GM23338 (cell line): Measurements from ENCODE around the gene WDR76.

Source experiments
- CREB1 ChIP-seq: fragments of 250-450 bp; sonication (Bioruptor Pico); IDR thresholded peaks from 2 replicates; pipeline ENCODE4 v1.5.0; 2020; ENCODE audit warnings: low read depth, mild to moderate bottlenecking, moderate library complexity
- EZH2 ChIP-seq: fragments of 200-600 bp; sonication (generic); IDR thresholded peaks from one replicate; pipeline ENCODE4 v1.8.0; 2017; ENCODE audit warnings: antibody characterized with exemption, mild to moderate bottlenecking, low read depth; ENCODE audit not compliant: unreplicated experiment
- EZH2phosphoT487 ChIP-seq: fragments of 200-600 bp; sonication (generic); IDR thresholded peaks from one replicate; pipeline ENCODE4 v1.8.1; 2018; ENCODE audit warnings: antibody characterized with exemption; ENCODE audit not compliant: unreplicated experiment
- NANOG ChIP-seq: IDR thresholded peaks from 2 replicates; pipeline ENCODE4 v1.6.1; 2016; ENCODE audit warnings: antibody characterized with exemption, borderline replicate concordance
- POLR2AphosphoS5 ChIP-seq: IDR thresholded peaks from 2 replicates; pipeline ENCODE4 v1.6.1; 2016; ENCODE audit warnings: antibody characterized with exemption, low read depth
- STAT1 ChIP-seq: IDR thresholded peaks from one replicate; pipeline ENCODE4 v1.6.1; 2016; ENCODE audit warnings: antibody characterized with exemption; ENCODE audit not compliant: unreplicated experiment
- ZNF331 ChIP-seq: fragments of 250-450 bp; sonication (Bioruptor Pico); IDR thresholded peaks from 2 replicates; pipeline ENCODE4 v1.5.0; 2020; ENCODE audit warnings: low read depth, mild to moderate bottlenecking, moderate library complexity
- TF ChIP-seq, protein P1 (sequence below), 2 experiments: fragments of 200-600 bp in 1 of 2; sonication (generic) in 1 of 2; conservative IDR thresholded peaks; 2 replicates each; pipeline versions ENCODE4 v1.5.1 to v1.6.1; 2016 to 2017; ENCODE audit warnings: antibody characterized with exemption in 2 of 2, low read depth in 2 of 2, mild to moderate bottlenecking in 2 of 2, moderate library complexity in 1 of 2
- TF ChIP-seq, protein P2 (sequence below): IDR thresholded peaks from one replicate; pipeline ENCODE4 v1.6.1; 2018; ENCODE audit warnings: antibody characterized with exemption; ENCODE audit not compliant: unreplicated experiment

DNA sequence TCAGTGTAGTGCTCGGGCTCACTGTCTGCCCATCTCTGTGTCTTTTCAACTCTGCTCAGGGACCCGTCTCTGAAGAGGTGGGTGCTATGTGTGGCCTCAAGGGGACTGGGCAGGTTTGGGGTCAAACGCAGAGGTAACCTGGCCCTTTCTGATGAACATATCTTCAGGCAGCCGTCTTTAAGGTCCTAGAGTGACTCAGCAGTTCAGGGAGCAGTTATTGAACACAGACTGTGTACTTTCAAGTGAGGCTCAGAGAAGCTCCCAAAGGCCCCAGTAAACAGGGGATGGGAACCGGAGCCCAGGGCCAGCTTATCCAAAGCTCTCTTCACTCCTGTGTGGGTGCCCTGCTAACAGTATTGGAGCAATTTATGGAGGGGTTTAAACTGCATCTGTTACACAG, 73.1 kb downstream of the WDR76 start:
- TF ChIP-seq, protein P1, sequence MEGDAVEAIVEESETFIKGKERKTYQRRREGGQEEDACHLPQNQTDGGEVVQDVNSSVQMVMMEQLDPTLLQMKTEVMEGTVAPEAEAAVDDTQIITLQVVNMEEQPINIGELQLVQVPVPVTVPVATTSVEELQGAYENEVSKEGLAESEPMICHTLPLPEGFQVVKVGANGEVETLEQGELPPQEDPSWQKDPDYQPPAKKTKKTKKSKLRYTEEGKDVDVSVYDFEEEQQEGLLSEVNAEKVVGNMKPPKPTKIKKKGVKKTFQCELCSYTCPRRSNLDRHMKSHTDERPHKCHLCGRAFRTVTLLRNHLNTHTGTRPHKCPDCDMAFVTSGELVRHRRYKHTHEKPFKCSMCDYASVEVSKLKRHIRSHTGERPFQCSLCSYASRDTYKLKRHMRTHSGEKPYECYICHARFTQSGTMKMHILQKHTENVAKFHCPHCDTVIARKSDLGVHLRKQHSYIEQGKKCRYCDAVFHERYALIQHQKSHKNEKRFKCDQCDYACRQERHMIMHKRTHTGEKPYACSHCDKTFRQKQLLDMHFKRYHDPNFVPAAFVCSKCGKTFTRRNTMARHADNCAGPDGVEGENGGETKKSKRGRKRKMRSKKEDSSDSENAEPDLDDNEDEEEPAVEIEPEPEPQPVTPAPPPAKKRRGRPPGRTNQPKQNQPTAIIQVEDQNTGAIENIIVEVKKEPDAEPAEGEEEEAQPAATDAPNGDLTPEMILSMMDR (conservative IDR thresholded peaks at IDR 0.05; ENCODE audit: low read depth in 2 of 2), result no peak
- TF ChIP-seq, protein P2, sequence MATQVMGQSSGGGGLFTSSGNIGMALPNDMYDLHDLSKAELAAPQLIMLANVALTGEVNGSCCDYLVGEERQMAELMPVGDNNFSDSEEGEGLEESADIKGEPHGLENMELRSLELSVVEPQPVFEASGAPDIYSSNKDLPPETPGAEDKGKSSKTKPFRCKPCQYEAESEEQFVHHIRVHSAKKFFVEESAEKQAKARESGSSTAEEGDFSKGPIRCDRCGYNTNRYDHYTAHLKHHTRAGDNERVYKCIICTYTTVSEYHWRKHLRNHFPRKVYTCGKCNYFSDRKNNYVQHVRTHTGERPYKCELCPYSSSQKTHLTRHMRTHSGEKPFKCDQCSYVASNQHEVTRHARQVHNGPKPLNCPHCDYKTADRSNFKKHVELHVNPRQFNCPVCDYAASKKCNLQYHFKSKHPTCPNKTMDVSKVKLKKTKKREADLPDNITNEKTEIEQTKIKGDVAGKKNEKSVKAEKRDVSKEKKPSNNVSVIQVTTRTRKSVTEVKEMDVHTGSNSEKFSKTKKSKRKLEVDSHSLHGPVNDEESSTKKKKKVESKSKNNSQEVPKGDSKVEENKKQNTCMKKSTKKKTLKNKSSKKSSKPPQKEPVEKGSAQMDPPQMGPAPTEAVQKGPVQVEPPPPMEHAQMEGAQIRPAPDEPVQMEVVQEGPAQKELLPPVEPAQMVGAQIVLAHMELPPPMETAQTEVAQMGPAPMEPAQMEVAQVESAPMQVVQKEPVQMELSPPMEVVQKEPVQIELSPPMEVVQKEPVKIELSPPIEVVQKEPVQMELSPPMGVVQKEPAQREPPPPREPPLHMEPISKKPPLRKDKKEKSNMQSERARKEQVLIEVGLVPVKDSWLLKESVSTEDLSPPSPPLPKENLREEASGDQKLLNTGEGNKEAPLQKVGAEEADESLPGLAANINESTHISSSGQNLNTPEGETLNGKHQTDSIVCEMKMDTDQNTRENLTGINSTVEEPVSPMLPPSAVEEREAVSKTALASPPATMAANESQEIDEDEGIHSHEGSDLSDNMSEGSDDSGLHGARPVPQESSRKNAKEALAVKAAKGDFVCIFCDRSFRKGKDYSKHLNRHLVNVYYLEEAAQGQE, result no peak
- TF ChIP-seq POLR2AphosphoS5, result no peak
- TF ChIP-seq EZH2, result no peak
- no peak for TF ChIP-seq NANOG
- no peak for TF ChIP-seq CREB1 (CRISPR knock-in tag)
- no peak for TF ChIP-seq EZH2phosphoT487
- no peak for TF ChIP-seq ZNF331
- TF ChIP-seq STAT1, result no peak
